ENCODE measurements around the gene MYO1C. TPM values are rescaled to one million over a fixed set of nuclear protein-coding genes. Genes with fewer than 3 reads are reported as not detected.

Gene MYO1C
- total and polyA plus RNA-seq, 3 donors from 2014 or later, result 45.0 to 68.3 (median 49.2) TPM

DNA sequence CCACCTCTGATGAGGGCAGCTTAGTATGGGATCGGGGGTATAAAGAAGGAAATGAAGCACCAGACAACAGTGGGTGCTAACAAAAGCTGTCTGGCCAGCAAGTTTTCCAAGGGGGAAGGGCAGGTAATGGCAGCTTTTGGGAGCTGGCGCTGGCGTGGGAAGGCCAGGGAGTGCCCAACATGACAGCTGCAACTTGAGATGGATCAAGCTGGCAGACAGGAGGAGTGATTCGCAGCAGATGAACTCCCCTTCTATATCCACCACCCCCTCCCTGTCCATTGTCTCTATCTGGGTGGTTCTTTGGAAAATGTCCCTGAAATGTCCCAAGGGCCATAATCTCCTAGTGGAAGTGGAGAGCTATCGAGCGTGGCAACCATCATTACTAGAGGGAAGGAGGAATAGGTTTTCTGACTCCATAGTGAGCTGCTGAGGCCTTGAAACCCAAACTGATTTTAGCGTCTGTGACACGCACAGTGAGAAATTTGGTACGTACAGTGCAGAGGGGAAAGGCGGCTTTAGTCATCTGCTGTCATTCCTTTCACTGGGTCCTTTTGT lies 28.7 kb upstream of the MYO1C start:
- no peak for DNase-seq
- Histone ChIP-seq H3K36me3 (ENCODE audit: low read depth, missing control alignments) (no peaks in the 10 kb centered on the region), H3K4me3 (no peak overlapping the region), H3K27me3 (no peaks in the 10 kb centered on the region), H3K27ac (no peak overlapping the region), H3K9me3 (no peaks in the 10 kb centered on the region), H3K4me1 (peaks cover 4% of the 10 kb centered on the region)
- WGBS, 2 donors, result 77 to 82% methylated on average over 10 of the region's 10 CpGs
- TF ChIP-seq, protein P1, sequence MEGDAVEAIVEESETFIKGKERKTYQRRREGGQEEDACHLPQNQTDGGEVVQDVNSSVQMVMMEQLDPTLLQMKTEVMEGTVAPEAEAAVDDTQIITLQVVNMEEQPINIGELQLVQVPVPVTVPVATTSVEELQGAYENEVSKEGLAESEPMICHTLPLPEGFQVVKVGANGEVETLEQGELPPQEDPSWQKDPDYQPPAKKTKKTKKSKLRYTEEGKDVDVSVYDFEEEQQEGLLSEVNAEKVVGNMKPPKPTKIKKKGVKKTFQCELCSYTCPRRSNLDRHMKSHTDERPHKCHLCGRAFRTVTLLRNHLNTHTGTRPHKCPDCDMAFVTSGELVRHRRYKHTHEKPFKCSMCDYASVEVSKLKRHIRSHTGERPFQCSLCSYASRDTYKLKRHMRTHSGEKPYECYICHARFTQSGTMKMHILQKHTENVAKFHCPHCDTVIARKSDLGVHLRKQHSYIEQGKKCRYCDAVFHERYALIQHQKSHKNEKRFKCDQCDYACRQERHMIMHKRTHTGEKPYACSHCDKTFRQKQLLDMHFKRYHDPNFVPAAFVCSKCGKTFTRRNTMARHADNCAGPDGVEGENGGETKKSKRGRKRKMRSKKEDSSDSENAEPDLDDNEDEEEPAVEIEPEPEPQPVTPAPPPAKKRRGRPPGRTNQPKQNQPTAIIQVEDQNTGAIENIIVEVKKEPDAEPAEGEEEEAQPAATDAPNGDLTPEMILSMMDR (IDR thresholded peaks at IDR 0.05), result no peak
- TF ChIP-seq POLR2A (IDR thresholded peaks at IDR 0.05), result no peak
- intact Hi-C loops (cut with DNase I; ENCODE audit: low total_unique reads), result no loop called here

DNA sequence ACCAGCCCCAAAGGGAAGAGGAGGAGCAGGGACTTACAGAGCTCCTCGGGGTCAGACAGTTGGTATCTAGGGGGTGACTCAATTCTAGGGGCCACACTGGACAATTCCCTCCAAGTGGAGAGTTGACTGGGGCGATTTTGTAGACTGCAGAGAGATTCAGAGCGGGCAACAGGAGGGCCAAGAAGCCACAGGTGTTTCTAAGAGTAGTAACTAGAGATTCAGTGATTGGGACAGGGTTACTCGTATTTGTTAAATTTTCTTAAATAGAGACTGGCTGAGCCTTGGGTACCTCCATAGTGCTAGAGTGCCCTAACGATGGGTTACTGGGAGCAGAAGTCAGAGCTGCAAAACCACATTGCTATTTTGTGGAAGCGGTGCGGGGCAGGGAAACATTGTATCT lies 27.2 kb upstream of the MYO1C start:
- Histone ChIP-seq H3K4me3 (no peak overlapping the region), H3K27me3 (no peaks in the 10 kb centered on the region), H3K9me3 (no peaks in the 10 kb centered on the region), H3K4me1 (peaks cover 11% of the 10 kb centered on the region), H3K36me3 (ENCODE audit: low read depth, missing control alignments) (no peaks in the 10 kb centered on the region), H3K27ac (no peak overlapping the region)
- intact Hi-C loops (cut with DNase I; ENCODE audit: low total_unique reads), result loop anchor here (10.0 kb wide), 1 partner anchor 165 kb away; no protein-coding TSS in a partner anchor
- 65 to 84% methylated on average over 7 of the region's 7 CpGs for WGBS, 2 donors
- DNase-seq, result no peak
- TF ChIP-seq, protein P1 (IDR thresholded peaks at IDR 0.05), result no peak
- TF ChIP-seq POLR2A (IDR thresholded peaks at IDR 0.05), result no peak

DNA sequence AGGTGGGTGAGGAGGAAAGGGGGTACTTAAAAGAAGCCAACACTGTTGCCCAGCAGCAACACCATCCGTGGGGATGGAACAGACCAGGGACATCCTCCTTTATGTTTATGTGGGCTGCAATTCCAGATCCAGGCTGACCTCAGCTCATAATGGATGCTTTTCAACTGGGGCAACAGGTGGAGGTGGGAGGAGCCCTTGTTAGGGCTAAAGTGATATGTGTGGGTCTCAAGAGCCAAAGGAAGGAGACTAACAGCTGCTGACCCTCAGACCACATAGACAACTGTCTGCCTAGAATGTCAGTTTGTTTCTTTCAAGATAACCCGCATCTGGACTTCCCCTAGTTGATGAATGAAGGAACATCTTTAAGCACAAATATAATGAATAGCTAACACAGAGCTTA lies 25.9 kb upstream of the MYO1C start:
- H3K4me3 ChIP-seq, result no peak overlapping the region
- peaks cover 11% of the 10 kb centered on the region for H3K4me1 ChIP-seq
- no peaks in the 10 kb centered on the region for H3K36me3 ChIP-seq (ENCODE audit: low read depth, missing control alignments)
- WGBS, 2 donors, result 39 to 41% methylated on average over 2 of the region's 2 CpGs
- intact Hi-C loops (cut with DNase I; ENCODE audit: low total_unique reads), result loop anchor here (10.0 kb wide), 1 partner anchor 164 kb away; no protein-coding TSS in a partner anchor
- TF ChIP-seq POLR2A (IDR thresholded peaks at IDR 0.05), result no peak
- TF ChIP-seq, protein P1 (IDR thresholded peaks at IDR 0.05), result no peak
- H3K27me3 ChIP-seq, result no peaks in the 10 kb centered on the region
- H3K9me3 ChIP-seq, result no peaks in the 10 kb centered on the region
- no peak overlapping the region for H3K27ac ChIP-seq
- DNase-seq, result no peak

DNA sequence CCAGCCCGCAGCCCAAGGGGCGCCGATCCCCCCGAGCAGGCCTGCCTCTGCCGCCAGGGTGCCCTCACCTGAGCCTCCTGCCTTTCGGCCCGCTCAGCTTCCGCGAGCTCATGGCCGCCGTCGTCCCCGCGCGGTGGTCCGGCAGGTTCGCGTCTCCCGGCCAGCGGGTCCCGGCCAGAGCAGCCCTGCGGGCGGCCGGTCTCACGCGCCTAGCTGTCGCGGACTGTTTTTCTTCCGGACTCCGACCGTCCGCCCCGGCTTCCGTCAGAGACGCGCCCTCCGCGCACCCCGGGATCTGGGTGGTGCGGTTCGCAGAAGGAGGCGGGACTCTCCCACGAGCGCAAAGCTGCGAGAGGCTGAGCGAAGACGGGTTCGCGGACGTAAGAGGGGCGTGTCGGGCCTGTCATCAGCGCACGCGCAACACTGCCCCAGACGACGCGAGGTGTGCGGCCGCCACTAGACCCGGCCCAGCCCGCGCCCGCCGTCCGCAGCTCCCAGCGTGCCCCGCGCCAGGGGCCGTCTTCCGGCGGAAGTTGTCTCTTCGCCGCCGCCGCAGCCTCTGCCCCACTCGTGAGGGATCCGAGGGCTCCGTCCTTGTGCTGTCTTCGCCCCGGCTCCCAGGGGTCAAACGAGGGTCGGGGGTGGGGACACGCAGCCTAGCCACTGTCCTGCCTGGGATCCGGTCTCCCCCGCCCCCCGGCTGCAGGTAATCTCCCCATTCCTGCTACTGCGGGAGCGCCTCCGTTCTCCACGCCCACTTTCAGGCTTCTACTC lies 24.1 kb upstream of the MYO1C start, which contains the start of gene INPP5K:
Gene INPP5K (minus strand): TSS at position 225 of the 774 bp plus-strand sequence. CDS start 113 bp downstream, at position 112.
- TF ChIP-seq, protein P1 (IDR thresholded peaks at IDR 0.05), result peak in 1 of 3 experiments; percentile 19
- no peak for TF ChIP-seq POLR2A (IDR thresholded peaks at IDR 0.05)
- H3K27me3 ChIP-seq, result no peaks in the 10 kb centered on the region
- 0% methylated on average over 8 to 80 of the region's 91 CpGs for WGBS, 2 donors
- intact Hi-C loops (cut with DNase I; ENCODE audit: low total_unique reads), result loop anchor here (10.0 kb wide), 1 partner anchor 162 kb away; no protein-coding TSS in a partner anchor
- H3K9me3 ChIP-seq, result no peaks in the 10 kb centered on the region
- peak; percentile 99 for DNase-seq
- H3K27ac ChIP-seq, result peak within 1 kb of the TSS; percentile 74 to 90
- peaks cover 21% of the 10 kb centered on the region for H3K4me1 ChIP-seq
- H3K4me3 ChIP-seq, result peak within 1 kb of the TSS; percentile 87
- no peaks in the 10 kb centered on the region for H3K36me3 ChIP-seq (ENCODE audit: low read depth, missing control alignments)

Measured in testis (tissue), 3 donors.